ENCODE measurements around the gene BCORL1. TPM values are rescaled to one million over a fixed set of nuclear protein-coding genes. Genes with fewer than 3 reads are reported as not detected.

Gene BCORL1
- total RNA-seq, 2 experiments from 2014 or later = 8.3 to 8.5 TPM

GRCh38 chrX:130048686-130049222, 66.3 kb downstream of the BCORL1 start:
- peaks cover 13% of the 10 kb centered on the region for H3K36me3 Mint-ChIP-seq (ENCODE audit: low read depth)
- no peak overlapping the region for H3K27ac Mint-ChIP-seq
- no peaks in the 10 kb centered on the region for H3K4me1 Mint-ChIP-seq
- ChIA-PET CTCF (interaction anchor here (0.6 kb wide), 1 partner anchor 653 kb away, joined by 3 read pairs; no protein-coding TSS in a partner anchor), POLR2A (no interaction called here)
- no peak overlapping the region for H3K4me3 Mint-ChIP-seq
- no peak for ATAC-seq
- H3K27me3 Mint-ChIP-seq = no peaks in the 10 kb centered on the region
- no peaks in the 10 kb centered on the region for H3K9me3 Mint-ChIP-seq (ENCODE audit: low read depth)
- DNase-seq = no peak
- intact Hi-C loops (cut with DNase I, micrococcal nuclease) = no loop called here

- Mint-ChIP-seq H3K4me3 (no peak overlapping the region), H3K36me3 (ENCODE audit: low read depth) (peaks cover 13% of the 10 kb centered on the region)
- no peak for ATAC-seq
Measured at GRCh38 chrX:130049821-130050220, 67.4 kb downstream of the BCORL1 start.

DNA sequence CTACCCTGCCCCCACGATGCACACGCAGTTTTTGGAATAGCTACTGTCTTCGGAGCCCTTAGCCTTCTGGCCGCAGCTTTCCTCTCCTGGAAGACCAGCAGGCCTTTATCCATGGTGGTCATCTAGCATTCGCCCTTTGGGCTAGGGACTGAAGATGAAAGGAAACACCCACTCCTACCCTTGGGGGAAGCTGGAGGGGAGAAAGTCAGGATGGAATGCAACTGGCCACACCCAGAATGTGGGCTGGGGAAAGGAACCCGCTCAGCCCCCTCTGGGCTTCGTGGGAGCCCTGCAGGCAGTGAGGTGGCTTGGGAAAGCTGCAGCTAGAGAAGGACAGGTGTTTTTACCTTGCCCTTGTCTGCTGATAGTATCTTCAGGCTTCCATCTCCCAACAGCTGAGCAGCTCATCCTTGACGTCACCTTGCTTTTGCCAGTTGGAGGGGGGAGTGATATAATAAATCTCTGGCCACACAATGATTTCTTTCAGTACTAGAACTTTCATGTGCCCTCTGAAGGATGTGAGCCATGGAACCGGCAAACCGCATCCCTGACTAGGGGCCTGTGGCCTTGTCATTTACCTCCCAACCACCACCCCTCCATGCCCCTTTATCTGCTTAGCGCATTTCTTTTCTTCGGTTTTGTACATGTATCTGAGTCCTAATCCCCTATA, 68.9 kb downstream of the BCORL1 start:
- H3K27me3 Mint-ChIP-seq = no peaks in the 10 kb centered on the region
- no peaks in the 10 kb centered on the region for H3K4me1 Mint-ChIP-seq
- peaks cover 12% of the 10 kb centered on the region for H3K36me3 Mint-ChIP-seq (ENCODE audit: low read depth)
- H3K9me3 Mint-ChIP-seq (ENCODE audit: low read depth) = no peaks in the 10 kb centered on the region
- ChIA-PET CTCF (interaction anchor here (0.9 kb wide), 1 partner anchor 125 kb away, joined by 3 read pairs; no protein-coding TSS in a partner anchor), POLR2A (no interaction called here)
- no peak for ATAC-seq
- H3K27ac Mint-ChIP-seq = no peak overlapping the region
- no peak overlapping the region for H3K4me3 Mint-ChIP-seq
- intact Hi-C loops (cut with DNase I, micrococcal nuclease) = no loop called here
- DNase-seq = no peak

More at GRCh38 chrX:130049821-130050220, 67.4 kb downstream of the BCORL1 start:
- ChIA-PET CTCF (interaction anchor here (0.8 kb wide), 1 partner anchor 124 kb away, joined by 3 read pairs; no protein-coding TSS in a partner anchor), POLR2A (no interaction called here)
- Mint-ChIP-seq H3K4me1 (no peaks in the 10 kb centered on the region), H3K9me3 (ENCODE audit: low read depth) (no peaks in the 10 kb centered on the region), H3K27ac (no peak overlapping the region), H3K27me3 (no peaks in the 10 kb centered on the region)
- intact Hi-C loops (cut with DNase I, micrococcal nuclease) = no loop called here
- no peak for DNase-seq

GRCh38 chrX:130053236-130053635, 70.8 kb downstream of the BCORL1 start:
- H3K27ac Mint-ChIP-seq = no peak overlapping the region
- H3K27me3 Mint-ChIP-seq = no peaks in the 10 kb centered on the region
- CTCF ChIA-PET = no interaction called here
- peaks cover 3% of the 10 kb centered on the region for H3K36me3 Mint-ChIP-seq (ENCODE audit: low read depth)
- intact Hi-C loops (cut with DNase I, micrococcal nuclease) = no loop called here
- POLR2A ChIA-PET = no interaction called here
- DNase-seq (no peak), ATAC-seq (no peak)
- no peak overlapping the region for H3K4me3 Mint-ChIP-seq
- no peaks in the 10 kb centered on the region for H3K4me1 Mint-ChIP-seq
- H3K9me3 Mint-ChIP-seq (ENCODE audit: low read depth) = no peaks in the 10 kb centered on the region

DNA sequence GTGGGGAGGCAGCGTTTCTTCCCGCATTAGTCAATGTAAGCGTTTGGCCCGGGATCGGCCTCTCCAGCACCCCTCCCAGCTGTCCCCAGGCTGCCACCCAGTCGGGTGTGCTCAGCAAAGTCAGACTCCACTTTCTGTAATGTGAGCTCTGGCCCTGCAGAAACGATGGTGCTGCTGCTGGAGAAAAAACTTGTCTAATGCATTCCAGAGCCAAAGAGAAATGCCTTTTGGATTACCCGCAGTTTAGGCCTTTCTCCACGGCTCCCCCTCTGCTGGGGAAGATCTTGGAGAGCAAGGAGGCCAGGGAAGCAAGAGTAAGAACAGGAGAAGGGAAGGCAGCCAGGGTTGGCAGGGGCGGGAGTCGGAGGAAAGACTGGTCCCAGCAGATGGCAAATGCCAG, 72.7 kb downstream of the BCORL1 start:
- intact Hi-C loops (cut with DNase I, micrococcal nuclease) = no loop called here
- DNase-seq (no peak), ATAC-seq (no peak)
- H3K4me3 Mint-ChIP-seq = no peak overlapping the region
- peaks cover 2% of the 10 kb centered on the region for H3K4me1 Mint-ChIP-seq
- ChIA-PET CTCF (no interaction called here), POLR2A (no interaction called here)
- no peaks in the 10 kb centered on the region for H3K27me3 Mint-ChIP-seq
- no peak overlapping the region for H3K27ac Mint-ChIP-seq
- no peaks in the 10 kb centered on the region for H3K9me3 Mint-ChIP-seq (ENCODE audit: low read depth)
- no peaks in the 10 kb centered on the region for H3K36me3 Mint-ChIP-seq (ENCODE audit: low read depth)

- Mint-ChIP-seq H3K27ac (no peak overlapping the region), H3K27me3 (no peaks in the 10 kb centered on the region), H3K9me3 (ENCODE audit: low read depth) (no peaks in the 10 kb centered on the region)
Measured at GRCh38 chrX:130055899-130056298, 73.5 kb downstream of the BCORL1 start.

DNA sequence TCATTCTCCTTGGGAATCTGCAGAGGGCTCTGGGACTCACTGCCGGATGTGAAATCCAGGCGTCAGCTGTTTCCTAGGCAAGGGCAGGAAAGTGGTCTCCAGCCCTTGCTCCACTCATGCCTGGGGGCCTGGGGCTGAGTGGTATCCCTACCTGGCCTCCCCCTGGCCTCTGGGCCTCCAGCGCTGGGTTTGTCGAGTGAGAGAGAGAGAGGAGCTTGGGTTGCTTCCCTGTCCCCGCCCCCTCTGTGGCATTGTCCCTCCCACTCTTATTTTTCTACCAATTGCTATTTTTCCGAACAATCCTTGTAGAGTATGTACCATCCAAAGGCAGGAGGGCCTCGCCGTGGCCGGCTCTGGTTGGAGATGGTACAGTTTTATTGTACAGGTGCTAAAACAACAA, 74.8 kb downstream of the BCORL1 start:
- H3K4me1 Mint-ChIP-seq = peaks cover 4% of the 10 kb centered on the region
- no peak for DNase-seq
- no peaks in the 10 kb centered on the region for H3K9me3 Mint-ChIP-seq (ENCODE audit: low read depth)
- no peak overlapping the region for H3K27ac Mint-ChIP-seq
- no peaks in the 10 kb centered on the region for H3K36me3 Mint-ChIP-seq (ENCODE audit: low read depth)
- POLR2A ChIA-PET = no interaction called here
- intact Hi-C loops (cut with DNase I, micrococcal nuclease) = no loop called here
- CTCF ChIA-PET = no interaction called here
- no peak for ATAC-seq
- no peak overlapping the region for H3K4me3 Mint-ChIP-seq
- H3K27me3 Mint-ChIP-seq = no peaks in the 10 kb centered on the region

More at GRCh38 chrX:130055899-130056298, 73.5 kb downstream of the BCORL1 start:
- ATAC-seq = no peak
- ChIA-PET POLR2A (no interaction called here), CTCF (no interaction called here)
- intact Hi-C loops (cut with DNase I, micrococcal nuclease) = no loop called here
- peaks cover 4% of the 10 kb centered on the region for H3K4me1 Mint-ChIP-seq
- no peak overlapping the region for H3K4me3 Mint-ChIP-seq
- no peak for DNase-seq
- no peaks in the 10 kb centered on the region for H3K36me3 Mint-ChIP-seq (ENCODE audit: low read depth)

DNA sequence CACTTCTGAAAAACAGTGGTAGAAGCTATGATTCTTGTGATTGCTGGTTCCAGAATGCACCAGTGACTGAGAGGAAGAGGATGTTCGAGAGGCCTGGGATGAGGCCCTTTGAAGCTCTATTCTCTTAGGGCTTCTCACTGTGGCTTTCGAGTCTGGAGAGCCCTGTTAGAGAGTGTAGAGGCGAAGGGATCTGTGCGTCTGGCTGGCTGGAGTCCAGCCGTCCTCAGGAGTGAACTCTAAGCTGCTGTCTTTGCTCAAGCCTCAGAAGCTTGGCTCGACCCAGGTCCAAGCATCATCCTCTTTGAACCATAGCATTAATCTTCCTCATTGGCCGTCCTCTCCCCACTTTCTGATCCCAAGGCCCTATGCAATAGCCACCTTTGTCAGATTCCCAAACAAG, 76.2 kb downstream of the BCORL1 start:
- no peak overlapping the region for H3K4me3 Mint-ChIP-seq
- CTCF ChIA-PET = interaction anchor here (1.0 kb wide), 1 partner anchor 19 kb away, joined by 3 read pairs; no protein-coding TSS in a partner anchor
- H3K4me1 Mint-ChIP-seq = peaks cover 4% of the 10 kb centered on the region
- intact Hi-C loops (cut with DNase I, micrococcal nuclease) = no loop called here
- POLR2A ChIA-PET = interaction anchor here (0.6 kb wide), 1 partner anchor 22 kb away, joined by 3 read pairs; no protein-coding TSS in a partner anchor
- no peaks in the 10 kb centered on the region for H3K9me3 Mint-ChIP-seq (ENCODE audit: low read depth)
- DNase-seq (no peak), ATAC-seq (no peak)
- H3K36me3 Mint-ChIP-seq (ENCODE audit: low read depth) = no peaks in the 10 kb centered on the region
- H3K27ac Mint-ChIP-seq = no peak overlapping the region
- no peaks in the 10 kb centered on the region for H3K27me3 Mint-ChIP-seq

DNA sequence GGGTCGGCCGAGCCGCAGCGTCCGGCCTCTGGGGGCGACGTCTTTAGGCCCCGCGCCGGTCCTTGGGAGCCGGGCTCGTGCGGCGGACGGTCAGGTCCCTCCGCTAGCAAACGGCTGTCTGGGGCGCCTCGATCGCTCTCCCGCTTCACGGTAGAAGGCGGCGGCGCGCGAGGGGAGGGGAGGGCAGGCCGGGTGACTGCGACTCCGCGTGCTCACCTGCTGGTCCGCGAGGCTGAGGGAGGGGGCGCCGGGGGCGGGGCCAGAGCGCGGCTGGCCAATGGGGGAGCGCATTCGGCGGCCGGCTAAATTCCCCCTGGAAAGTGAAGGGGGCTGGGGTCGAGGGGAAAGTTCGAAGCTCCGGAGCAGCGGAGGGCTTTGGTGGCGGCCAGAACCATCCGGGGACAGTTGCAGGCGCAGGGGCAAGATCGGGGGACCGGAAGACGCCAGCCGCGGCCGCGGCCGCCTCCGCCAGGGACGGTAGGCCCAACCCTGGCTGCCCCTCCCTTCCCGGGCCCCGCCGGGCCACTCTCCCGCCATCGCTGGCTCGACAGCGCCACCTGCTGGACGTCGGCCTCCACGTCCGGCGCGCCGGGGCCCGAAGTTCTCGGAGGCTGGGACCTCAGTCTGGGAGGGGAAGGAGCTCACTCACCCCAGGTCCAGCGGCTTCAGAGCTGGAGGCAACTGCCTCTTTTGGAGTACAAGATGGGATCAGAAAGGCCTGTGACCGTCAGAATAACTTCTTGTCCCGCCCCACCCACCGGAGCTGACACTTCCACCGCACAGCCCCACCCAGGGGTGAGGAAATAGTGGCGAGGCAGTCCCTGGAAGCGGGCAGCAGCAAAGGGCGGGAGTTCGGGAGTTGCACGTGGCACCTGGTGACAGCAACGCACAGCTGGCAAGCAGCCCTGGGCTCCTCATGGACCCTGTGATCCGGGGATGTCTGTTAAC, 78.0 kb downstream of the BCORL1 start:
- Mint-ChIP-seq H3K4me1 (peaks cover 4% of the 10 kb centered on the region), H3K4me3 (peak overlapping the region; percentile 65), H3K27me3 (no peaks in the 10 kb centered on the region), H3K9me3 (ENCODE audit: low read depth) (no peaks in the 10 kb centered on the region), H3K27ac (peak overlapping the region; percentile 55), H3K36me3 (ENCODE audit: low read depth) (peaks cover 4% of the 10 kb centered on the region)
- peak; percentile 90 for DNase-seq
- intact Hi-C loops (cut with DNase I, micrococcal nuclease) = loop anchor here (1.0 to 5.0 kb wide), 8 partner anchors 78 to 453 kb away; partner anchors contain the start of genes BCORL1 (in 1 of the 2), SLC25A14 (in 1 of the 2) and ZDHHC9 (in 1 of the 2)
- POLR2A ChIA-PET = interaction anchor here (0.6 to 0.7 kb wide), 2 partner anchors 81 to 216 kb away, joined by 3 read pairs; no protein-coding TSS in a partner anchor
- CTCF ChIA-PET = interaction anchor here (0.6 to 3.0 kb wide), 26 partner anchors 17 to 459 kb away, joined by 3 to 31 read pairs (median 4); partner anchors contain the start of gene UTP14A
- ATAC-seq = peak; percentile 91

DNA sequence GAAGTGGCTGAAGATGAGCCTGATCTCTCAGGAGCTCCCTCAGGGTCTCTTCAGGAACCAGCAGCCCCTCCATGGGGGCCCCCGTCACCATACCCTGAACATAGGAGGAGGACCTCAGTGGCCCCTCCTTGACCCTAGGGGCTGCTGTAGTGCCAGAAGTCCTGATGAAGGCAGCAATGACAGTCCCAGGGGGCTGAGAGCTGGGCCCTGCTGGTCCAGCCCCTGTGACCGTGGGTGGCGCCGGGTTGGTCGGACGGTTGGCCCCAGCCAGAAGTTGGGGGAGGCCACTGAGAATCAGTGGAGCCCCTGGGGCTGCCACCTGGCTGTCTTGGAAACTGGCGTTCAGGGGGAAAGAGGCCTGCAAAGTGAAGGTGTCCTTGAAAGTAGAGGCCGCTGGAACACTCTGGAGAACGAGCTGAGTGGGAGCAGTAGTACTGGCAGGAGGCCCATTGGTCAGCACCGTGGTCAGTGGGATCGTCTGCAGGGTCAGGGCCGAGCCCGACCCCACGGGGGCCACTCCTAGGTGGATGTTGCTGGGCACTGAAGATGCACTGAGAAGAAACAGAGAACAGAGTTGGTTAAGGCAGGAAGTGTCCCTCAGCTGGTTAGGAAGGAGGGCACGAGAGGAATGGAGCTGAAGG, 84.7 kb downstream of the BCORL1 start:
- intact Hi-C loops (cut with DNase I, micrococcal nuclease) = no loop called here
- Mint-ChIP-seq H3K27me3 (no peaks in the 10 kb centered on the region), H3K4me3 (no peak overlapping the region), H3K27ac (no peak overlapping the region), H3K9me3 (ENCODE audit: low read depth) (no peaks in the 10 kb centered on the region), H3K36me3 (ENCODE audit: low read depth) (peaks cover 20% of the 10 kb centered on the region), H3K4me1 (no peaks in the 10 kb centered on the region)
- DNase-seq (no peak), ATAC-seq (no peak)
- CTCF ChIA-PET = interaction anchor here (0.7 kb wide), 1 partner anchor 155 kb away, joined by 3 read pairs; no protein-coding TSS in a partner anchor
- POLR2A ChIA-PET = no interaction called here

Measured in activated CD4-positive, alpha-beta T cell treated with anti-CD3 and anti-CD28 coated beads for 36 hours (primary cell).